HCT116 (cell line): ENCODE data around the gene ACSM6.

Experiments used
- CEBPB ChIP-seq: IDR thresholded peaks from 2 replicates; pipeline ENCODE4 v1.6.1; 2012; ENCODE audit warnings: low read depth
- EZH2phosphoT487 ChIP-seq: fragments of 200-600 bp; IDR thresholded peaks from 2 replicates; pipeline ENCODE4 v1.6.1; 2018; ENCODE audit warnings: antibody characterized with exemption, borderline replicate concordance
- POLR2A ChIP-seq: IDR thresholded peaks from 2 replicates; pipeline ENCODE4 v1.7.0; 2011; ENCODE audit warnings: borderline replicate concordance; ENCODE audit not compliant: insufficient read depth, insufficient read length; ENCODE audit errors: extremely low read depth
- RAD21 ChIP-seq: IDR thresholded peaks from 2 replicates; pipeline ENCODE4 v1.6.1; 2012; ENCODE audit warnings: low read depth, mild to moderate bottlenecking
- SIN3A ChIP-seq: IDR thresholded peaks from 2 replicates; pipeline ENCODE4 v1.6.1; 2012; ENCODE audit warnings: low read depth
- SP1 ChIP-seq: IDR thresholded peaks from 2 replicates; pipeline ENCODE4 v1.6.1; 2012; ENCODE audit warnings: low read depth
- YY1 ChIP-seq: IDR thresholded peaks from 2 replicates; pipeline ENCODE4 v1.6.1; 2011; ENCODE audit warnings: low read length, low read depth, moderate library complexity, mild to moderate bottlenecking; ENCODE audit not compliant: insufficient replicate concordance; ENCODE audit errors: extremely low read depth
- TF ChIP-seq, protein P1 (sequence below), 3 experiments: fragments of 200-600 bp in 1 of 3; sonication (generic) in 1 of 3; IDR thresholded peaks in 2 of 3; conservative IDR thresholded peaks in 1 of 3; 2 replicates each; pipeline ENCODE4 v1.5.1; 2012 to 2017; ENCODE audit warnings: low read depth in 2 of 3, low read length in 2 of 3, antibody characterized with exemption in 1 of 3, borderline replicate concordance in 1 of 3, control low read depth in 1 of 3, mild to moderate bottlenecking in 1 of 3, mixed read lengths in 1 of 3, mixed run types in 1 of 3, moderate library complexity in 1 of 3; ENCODE audit not compliant: insufficient read depth in 1 of 3

DNA sequence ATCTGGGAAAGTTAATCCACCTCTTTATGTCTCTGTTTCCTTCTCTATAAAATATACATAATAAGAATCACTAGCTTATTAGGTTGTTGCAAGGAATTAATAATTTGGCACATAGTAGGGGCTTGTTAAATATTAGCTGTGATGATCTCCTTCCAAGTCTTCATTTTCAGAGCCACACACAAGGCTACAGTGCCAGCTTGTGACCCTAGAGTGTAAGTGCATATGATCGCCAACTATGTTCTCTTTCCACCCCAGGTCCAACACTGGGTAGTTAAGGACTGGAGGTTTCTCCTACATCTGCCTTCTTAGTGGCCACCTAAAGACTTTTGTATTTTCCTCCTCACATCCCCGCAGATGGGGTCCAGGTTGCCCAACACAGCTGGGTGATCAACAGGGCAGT is 17.9 kb upstream of the ACSM6 start:
- TF ChIP-seq, protein P1, sequence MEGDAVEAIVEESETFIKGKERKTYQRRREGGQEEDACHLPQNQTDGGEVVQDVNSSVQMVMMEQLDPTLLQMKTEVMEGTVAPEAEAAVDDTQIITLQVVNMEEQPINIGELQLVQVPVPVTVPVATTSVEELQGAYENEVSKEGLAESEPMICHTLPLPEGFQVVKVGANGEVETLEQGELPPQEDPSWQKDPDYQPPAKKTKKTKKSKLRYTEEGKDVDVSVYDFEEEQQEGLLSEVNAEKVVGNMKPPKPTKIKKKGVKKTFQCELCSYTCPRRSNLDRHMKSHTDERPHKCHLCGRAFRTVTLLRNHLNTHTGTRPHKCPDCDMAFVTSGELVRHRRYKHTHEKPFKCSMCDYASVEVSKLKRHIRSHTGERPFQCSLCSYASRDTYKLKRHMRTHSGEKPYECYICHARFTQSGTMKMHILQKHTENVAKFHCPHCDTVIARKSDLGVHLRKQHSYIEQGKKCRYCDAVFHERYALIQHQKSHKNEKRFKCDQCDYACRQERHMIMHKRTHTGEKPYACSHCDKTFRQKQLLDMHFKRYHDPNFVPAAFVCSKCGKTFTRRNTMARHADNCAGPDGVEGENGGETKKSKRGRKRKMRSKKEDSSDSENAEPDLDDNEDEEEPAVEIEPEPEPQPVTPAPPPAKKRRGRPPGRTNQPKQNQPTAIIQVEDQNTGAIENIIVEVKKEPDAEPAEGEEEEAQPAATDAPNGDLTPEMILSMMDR (IDR thresholded peaks at IDR 0.05 in 2 of 3, conservative IDR thresholded peaks at IDR 0.05 in 1 of 3; ENCODE audit: borderline replicate concordance in 1 of 3, insufficient read depth in 1 of 3, low read depth in 2 of 3, low read length in 2 of 3), result peak; percentile 11 to 31 (median 19); a peak in 2 of 6 replicates
- TF ChIP-seq YY1 (no peak), POLR2A (no peak), SP1 (no peak), SIN3A (no peak), EZH2phosphoT487 (no peak), CEBPB (no peak), RAD21 (peak; percentile 53)
